K562 (cell line): Measurements from ENCODE around the gene GIMAP8.

ENCODE experiments used
- CTCF ChIP-seq, 3 experiments: IDR thresholded peaks in 2 of 3; conservative IDR thresholded peaks in 1 of 3; 2 replicates each; pipeline ENCODE4 v1.5.1; 2011 to 2012; ENCODE audit warnings: low read length in 3 of 3, mild to moderate bottlenecking in 3 of 3, control low read depth in 2 of 3, improper control_type of control experiment in 1 of 3, inconsistent platforms in 1 of 3, low read depth in 1 of 3, mixed read lengths in 1 of 3, moderate library complexity in 1 of 3; ENCODE audit not compliant: insufficient read depth in 2 of 3
- NCOA4 ChIP-seq: fragments of 450-650 bp; IDR thresholded peaks from 2 replicates; pipeline ENCODE4 v1.6.1; 2018; ENCODE audit warnings: mild to moderate bottlenecking; ENCODE audit not compliant: partially characterized antibody
- SIN3A ChIP-seq, 2 experiments: fragments of 150-350 bp in 1 of 2; IDR thresholded peaks; 2 replicates each; pipeline ENCODE4 v1.6.1; 2011 to 2016; ENCODE audit warnings: borderline replicate concordance in 2 of 2, low read depth in 2 of 2, low read length in 2 of 2, mild to moderate bottlenecking in 2 of 2, moderate library complexity in 2 of 2; ENCODE audit not compliant: control insufficient read depth in 1 of 2
- SMAD2 ChIP-seq: fragments of 150-350 bp; IDR thresholded peaks from 2 replicates; pipeline ENCODE4 v1.6.1; 2014; ENCODE audit warnings: low read depth, mild to moderate bottlenecking, low read length

DNA sequence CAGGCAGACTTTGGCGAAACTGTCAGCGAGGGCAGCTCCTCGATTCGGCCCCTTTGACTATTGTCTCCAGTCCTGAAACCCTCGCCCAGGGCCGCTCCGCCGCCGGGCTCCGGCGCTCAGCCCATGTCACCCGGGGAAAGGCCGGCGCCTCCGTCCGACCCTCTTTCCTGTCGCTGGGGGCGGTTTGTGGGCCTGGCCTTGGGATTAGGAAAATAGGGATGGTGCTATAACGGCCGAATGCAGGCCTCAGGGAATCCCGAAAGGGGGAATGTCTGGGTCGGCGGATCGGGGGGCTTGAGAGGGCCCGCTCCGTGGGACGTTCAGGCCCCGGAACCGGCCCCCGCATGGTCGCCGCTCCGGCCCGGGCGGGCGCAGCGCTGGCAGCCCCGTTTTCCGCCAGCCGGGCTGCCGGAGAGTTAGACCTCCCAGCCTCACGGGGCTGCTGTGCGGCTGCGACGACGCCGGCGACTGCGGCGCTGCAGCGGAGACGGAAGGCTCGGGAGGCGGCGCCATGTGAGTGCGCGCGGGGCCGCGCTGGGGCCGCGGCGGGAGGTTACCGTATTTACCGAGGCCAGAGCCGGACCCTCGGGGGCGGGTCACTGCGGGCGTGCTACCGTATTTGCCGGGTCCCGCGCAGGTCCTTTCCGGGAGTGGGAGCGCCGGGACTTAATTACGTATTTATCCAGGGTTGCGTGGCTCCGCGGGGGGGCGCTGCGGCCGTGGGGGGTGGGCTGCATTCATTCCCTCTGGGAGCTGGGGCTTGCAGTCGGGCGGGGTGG is 45.4 kb upstream of the GIMAP8 start:
- TF ChIP-seq NCOA4, result no peak
- 0 out of 2 replicates have a peak, but pooled peaks have one; percentile 22 for TF ChIP-seq SMAD2
- peak; percentile 92 to 93; a peak in 3 of 4 replicates for TF ChIP-seq SIN3A (IDR thresholded peaks at IDR 0.05; ENCODE audit: borderline replicate concordance in 2 of 2, control insufficient read depth in 1 of 2, low read depth in 2 of 2, low read length in 2 of 2)
- peak; percentile 42 to 66 (median 51) for TF ChIP-seq CTCF (IDR thresholded peaks at IDR 0.05 in 2 of 3, conservative IDR thresholded peaks at IDR 0.05 in 1 of 3; ENCODE audit: insufficient read depth in 2 of 3, low read depth in 1 of 3, low read length in 3 of 3)
